GM20431 (cell line): ENCODE data around the gene GPHN.

ENCODE experiments used
- in situ Hi-C: fragments of 300-500 bp; cut with MseI, MboI; formaldehyde crosslinking; loops from one replicate; pipeline ENCODE4 v1.15.0; 2020; ENCODE audit warnings: low sequenced_read_pairs; ENCODE audit not compliant: unreplicated experiment

Gene GPHN

GRCh38 chr14:66884149-66884548 is 376.2 kb downstream of the GPHN start:
- in situ Hi-C loops, result no loop called here

DNA sequence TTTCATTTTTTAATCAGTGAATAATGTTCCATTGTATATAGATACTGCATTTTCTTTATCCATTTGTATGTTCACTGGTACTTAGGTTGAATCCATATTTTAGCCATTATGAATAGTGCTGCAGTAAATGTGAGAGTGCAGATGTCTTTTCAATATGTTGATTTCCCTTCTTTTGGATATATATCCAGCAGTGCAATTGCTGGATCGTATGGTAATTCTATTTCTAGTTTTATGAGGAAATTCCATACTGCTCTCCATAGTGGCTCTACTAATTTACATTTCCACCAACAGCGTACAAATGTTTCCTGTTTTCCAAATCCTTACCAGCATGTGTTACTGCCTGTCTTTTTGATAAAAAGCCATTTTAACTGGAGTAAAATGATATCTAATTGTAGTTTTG is 392.8 kb downstream of the GPHN start:
- in situ Hi-C loops, result no loop called here

GRCh38 chr14:66910311-66910840 is 402.4 kb downstream of the GPHN start:
- in situ Hi-C loops, result no loop called here

DNA sequence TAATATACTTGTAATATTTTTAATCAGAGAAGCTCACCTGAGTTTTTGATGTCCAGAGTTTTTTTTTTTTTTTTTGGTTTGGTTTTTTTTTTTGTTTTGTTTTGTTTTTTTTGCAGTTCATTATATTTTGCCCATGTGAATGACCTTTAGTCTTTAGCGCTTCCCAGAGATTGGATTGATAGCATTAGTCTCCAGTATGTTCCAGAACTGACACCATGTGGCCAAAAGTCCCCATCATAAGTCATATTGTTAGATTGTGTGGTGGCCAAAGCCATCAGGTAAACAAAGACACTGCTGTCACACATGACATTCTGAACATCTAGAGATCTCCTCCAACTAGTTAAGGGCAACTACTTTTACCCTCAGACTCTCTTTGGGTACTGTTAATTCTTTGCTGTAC is 408.5 kb downstream of the GPHN start:
- in situ Hi-C loops, result no loop called here

DNA sequence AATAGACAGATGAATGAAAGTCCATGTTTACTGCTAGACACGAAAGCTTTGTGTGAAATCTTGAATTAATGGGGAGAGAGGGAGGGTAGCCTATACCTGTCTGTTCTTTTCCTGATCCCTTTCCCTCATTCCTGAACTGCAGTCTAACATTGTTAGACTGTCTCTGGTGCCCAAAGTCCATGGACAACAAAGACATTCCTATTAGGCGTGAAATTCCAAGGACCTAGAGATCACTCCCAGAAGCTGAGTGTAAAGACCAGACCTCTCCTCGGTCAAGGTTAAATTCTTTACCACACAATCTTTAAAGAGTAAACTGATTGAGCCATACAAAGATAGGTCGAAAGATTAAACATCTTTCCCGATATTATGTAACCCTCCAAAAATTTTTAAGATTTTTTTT is 410.6 kb downstream of the GPHN start:
- in situ Hi-C loops, result no loop called here

DNA sequence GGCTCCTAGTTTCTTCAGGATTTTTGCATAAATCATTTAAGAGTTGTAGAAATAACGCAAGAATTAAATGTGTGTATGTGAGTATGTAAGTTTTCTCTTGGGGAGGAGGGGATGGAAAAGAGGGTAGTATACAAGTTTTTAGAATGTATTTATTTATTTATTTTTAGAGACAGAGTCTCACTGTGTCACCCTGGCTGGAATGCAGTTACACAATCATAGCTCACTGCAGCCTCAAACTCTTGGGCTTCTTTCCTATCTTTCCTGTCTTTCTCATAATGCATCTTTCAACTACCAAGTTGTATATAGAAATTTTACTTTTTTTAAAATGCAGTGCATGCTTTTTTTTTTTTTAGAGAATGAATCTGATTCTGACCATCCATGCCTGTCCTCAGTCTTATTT is 412.2 kb downstream of the GPHN start:
- in situ Hi-C loops, result no loop called here

GRCh38 chr14:66923251-66923650 is 415.3 kb downstream of the GPHN start:
- in situ Hi-C loops, result no loop called here

GRCh38 chr14:66939409-66939808 is 431.5 kb downstream of the GPHN start:
- in situ Hi-C loops, result no loop called here

- in situ Hi-C loops, result no loop called here
Observed at GRCh38 chr14:66944872-66945271, 436.9 kb downstream of the GPHN start.

- in situ Hi-C loops, result no loop called here
Observed at GRCh38 chr14:66955159-66955558, 447.2 kb downstream of the GPHN start.

- in situ Hi-C loops, result no loop called here
Observed at GRCh38 chr14:66959437-66960050, 451.6 kb downstream of the GPHN start.

DNA sequence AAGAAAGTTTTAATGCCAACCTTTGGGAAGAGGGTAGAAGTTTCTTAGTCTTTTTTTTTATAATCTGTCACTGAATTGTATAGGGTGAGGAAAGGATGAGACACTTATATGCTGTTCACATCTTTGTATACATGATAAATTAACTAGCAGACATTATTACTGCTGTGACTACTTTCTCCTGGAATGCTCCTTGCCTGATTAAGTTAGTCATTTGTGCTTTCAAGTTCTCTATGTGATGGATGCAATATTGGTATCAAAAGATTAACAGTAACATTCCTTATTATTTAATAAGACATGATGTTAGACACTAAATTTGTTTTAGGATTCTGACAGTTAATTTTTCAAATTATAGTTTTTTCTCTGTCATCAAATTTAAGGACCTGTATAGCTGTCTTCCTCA is 457.9 kb downstream of the GPHN start:
- in situ Hi-C loops, result no loop called here

GRCh38 chr14:66972469-66972868 is 464.5 kb downstream of the GPHN start:
- in situ Hi-C loops, result no loop called here

DNA sequence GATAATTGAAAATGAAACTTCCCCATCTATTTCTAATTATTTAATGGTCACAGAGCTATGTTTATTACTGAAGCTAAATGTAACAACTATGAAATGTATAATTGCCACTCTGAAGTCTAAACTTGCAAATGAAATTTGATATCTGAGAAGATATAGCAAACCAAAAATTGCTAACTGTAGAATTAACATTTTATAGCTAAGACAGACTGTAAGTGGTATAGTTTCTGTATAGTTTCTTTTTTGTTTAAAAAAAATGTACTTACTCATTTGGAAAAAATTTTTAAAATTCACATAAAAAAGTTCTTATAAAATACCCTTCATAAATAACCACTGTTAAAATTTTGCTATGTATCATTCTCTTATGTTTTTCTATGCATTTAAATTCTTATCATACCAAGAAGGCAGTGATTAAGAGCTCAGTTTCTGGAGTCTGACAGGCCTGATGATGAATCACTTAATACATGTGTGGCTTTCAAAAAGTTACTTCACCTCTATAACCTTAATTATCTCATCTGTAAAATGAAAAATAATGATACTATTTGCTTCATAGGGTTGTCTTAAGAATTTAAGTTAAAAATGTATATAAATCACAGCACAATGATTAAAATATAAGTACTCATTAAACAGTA is 466.6 kb downstream of the GPHN start:
- in situ Hi-C loops, result no loop called here

DNA sequence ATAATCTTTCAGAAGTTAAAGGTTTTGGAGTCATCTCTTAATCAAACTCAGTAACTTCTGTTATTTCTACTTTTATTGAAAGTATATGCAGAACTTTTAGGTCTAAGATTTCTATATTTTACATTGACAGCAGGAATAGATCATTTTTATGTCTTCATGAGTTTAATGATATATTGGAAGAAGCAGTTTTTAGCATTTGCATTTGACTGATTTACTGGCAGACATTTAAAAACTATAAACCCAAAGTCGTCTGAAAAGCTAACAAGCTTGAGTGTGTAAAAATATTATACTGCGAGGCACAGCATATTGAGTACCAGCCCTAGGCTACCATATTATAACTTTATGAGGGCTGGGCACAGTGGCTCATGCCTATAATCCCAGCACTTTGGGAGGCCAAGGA is 467.3 kb downstream of the GPHN start:
- in situ Hi-C loops, result no loop called here

- in situ Hi-C loops, result no loop called here
Observed at GRCh38 chr14:66979101-66979974, 471.4 kb downstream of the GPHN start.

DNA sequence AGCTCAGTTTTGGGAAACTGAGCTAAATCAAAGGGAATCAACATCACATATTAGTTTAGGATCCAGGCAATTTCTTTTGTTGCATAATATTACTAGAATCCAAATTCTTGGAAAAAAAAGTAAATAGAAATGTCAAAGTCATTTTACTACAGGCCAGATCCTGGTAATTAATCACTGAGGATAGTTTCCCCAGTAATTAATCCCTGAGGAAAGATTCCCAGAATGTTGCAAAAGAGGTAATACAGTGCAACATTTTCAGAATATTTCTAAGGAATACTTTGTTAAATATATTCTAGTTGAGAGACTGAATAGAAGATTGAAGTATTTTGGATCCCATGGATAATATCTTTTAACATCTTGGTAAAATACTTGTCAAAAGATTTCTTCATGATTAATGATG is 474.3 kb downstream of the GPHN start:
- in situ Hi-C loops, result no loop called here

- in situ Hi-C loops, result no loop called here
Observed at GRCh38 chr14:66992776-66993175, 484.8 kb downstream of the GPHN start.

GRCh38 chr14:66993512-66993911 is 485.6 kb downstream of the GPHN start:
- in situ Hi-C loops, result no loop called here

- in situ Hi-C loops, result no loop called here
Observed at GRCh38 chr14:66998013-66998412, 490.1 kb downstream of the GPHN start.

GRCh38 chr14:66999978-67000377 is 492.0 kb downstream of the GPHN start:
- in situ Hi-C loops, result no loop called here
